ENCODE results near the gene DGKI. TPM values are rescaled to one million over a fixed set of nuclear protein-coding genes. Genes with fewer than 3 reads are reported as not detected.

The DGKI gene
- total RNA-seq, 4 donors from 2014 or later: 45.1 to 71.0 (median 48.7) TPM

- no peak overlapping the region for H3K27ac ChIP-seq
- H3K27me3 ChIP-seq: no peaks in the 10 kb centered on the region
- intact Hi-C loops (cut with DNase I): no loop called here
- no peaks in the 10 kb centered on the region for H3K4me1 ChIP-seq
- H3K9me3 ChIP-seq: no peaks in the 10 kb centered on the region
- no peak for DNase-seq
- 78 to 84% methylated on average over 6 of the region's 6 CpGs for WGBS, 2 donors
- no peaks in the 10 kb centered on the region for H3K36me3 ChIP-seq
- TF ChIP-seq CTCF (IDR thresholded peaks at IDR 0.05): no peak
- no peak for TF ChIP-seq POLR2A (IDR thresholded peaks at IDR 0.05)
- H3K4me3 ChIP-seq (replicated peaks in 1 of 3): no peak overlapping the region
Observed at GRCh38 chr7:137535579-137535978, 311.2 kb downstream of the DGKI start.

GRCh38 chr7:137531671-137532070 is 315.1 kb downstream of the DGKI start:
- Histone ChIP-seq H3K4me1 (peaks cover 0 to 1% of the 10 kb centered on the region in 2 donors), H3K27ac (no peak overlapping the region), H3K27me3 (no peaks in the 10 kb centered on the region), H3K36me3 (no peaks in the 10 kb centered on the region), H3K9me3 (no peaks in the 10 kb centered on the region), H3K4me3 (replicated peaks in 1 of 3) (no peak overlapping the region)
- WGBS, 2 donors: 95 to 97% methylated on average over 4 of the region's 4 CpGs
- no peak for DNase-seq
- intact Hi-C loops (cut with DNase I): no loop called here
- TF ChIP-seq POLR2A (IDR thresholded peaks at IDR 0.05) (no peak), CTCF (IDR thresholded peaks at IDR 0.05) (no peak)

GRCh38 chr7:137527634-137528033 is 319.1 kb downstream of the DGKI start:
- Histone ChIP-seq H3K4me1 (peaks cover 0 to 8% of the 10 kb centered on the region in 2 donors), H3K36me3 (no peaks in the 10 kb centered on the region), H3K4me3 (replicated peaks in 1 of 3) (no peak overlapping the region), H3K27ac (no peak overlapping the region), H3K27me3 (no peaks in the 10 kb centered on the region), H3K9me3 (no peaks in the 10 kb centered on the region)
- WGBS, 2 donors: 87 to 90% methylated on average over 2 of the region's 2 CpGs
- no peak for DNase-seq
- intact Hi-C loops (cut with DNase I): no loop called here
- no peak for TF ChIP-seq CTCF (IDR thresholded peaks at IDR 0.05)
- TF ChIP-seq POLR2A (IDR thresholded peaks at IDR 0.05): no peak

- no peak for DNase-seq
- intact Hi-C loops (cut with DNase I): no loop called here
- Histone ChIP-seq H3K27me3 (no peaks in the 10 kb centered on the region), H3K9me3 (no peaks in the 10 kb centered on the region), H3K27ac (no peak overlapping the region), H3K4me1 (peaks cover 0 to 8% of the 10 kb centered on the region in 2 donors), H3K36me3 (peaks cover 0 to 3% of the 10 kb centered on the region in 2 donors), H3K4me3 (replicated peaks in 1 of 3) (no peak overlapping the region)
- TF ChIP-seq CTCF (IDR thresholded peaks at IDR 0.05): no peak
- no peak for TF ChIP-seq POLR2A (IDR thresholded peaks at IDR 0.05)
Observed at GRCh38 chr7:137523171-137523570, 323.6 kb downstream of the DGKI start.

- peaks cover 0 to 3% of the 10 kb centered on the region in 2 donors for H3K36me3 ChIP-seq
- H3K9me3 ChIP-seq: no peaks in the 10 kb centered on the region
- WGBS, 2 donors: 91 to 94% methylated on average over 5 of the region's 5 CpGs
- no peak for TF ChIP-seq POLR2A (IDR thresholded peaks at IDR 0.05)
- TF ChIP-seq CTCF (IDR thresholded peaks at IDR 0.05): no peak
- peaks cover 0 to 5% of the 10 kb centered on the region in 2 donors for H3K4me1 ChIP-seq
- H3K27me3 ChIP-seq: no peaks in the 10 kb centered on the region
- intact Hi-C loops (cut with DNase I): no loop called here
- H3K27ac ChIP-seq: no peak overlapping the region
- H3K4me3 ChIP-seq (replicated peaks in 1 of 3): no peak overlapping the region
- DNase-seq: no peak
Observed at GRCh38 chr7:137521451-137521850, 325.3 kb downstream of the DGKI start.

Data from thyroid gland (tissue), 4 donors.